ENCODE measurements around the gene CIC. TPM values are rescaled to one million over a fixed set of nuclear protein-coding genes. Genes with fewer than 3 reads are reported as not detected.

The CIC gene
- total RNA-seq, 1 experiment from 2014 or later = 60.7 TPM

GRCh38 chr19:42278452-42279154, 9.6 kb downstream of the CIC start:
- Histone ChIP-seq H3K4me1 (replicated peaks; ENCODE audit: insufficient read depth) (peaks cover 35% of the 10 kb centered on the region), H3K4me3 (no peak overlapping the region), H3F3A (ENCODE audit: insufficient read depth, low read depth) (peaks cover 33% of the 10 kb centered on the region; the same call in 1 of the 2 replicates), H2AFZ (no peak overlapping the region), H4K20me1 (ENCODE audit: insufficient read depth) (peaks cover 3% of the 10 kb centered on the region; the same call in 1 of the 2 replicates), H3K9me3 (ENCODE audit: insufficient read depth, low read depth) (no peaks in the 10 kb centered on the region), H3K4me2 (no peak overlapping the region), H3K36me3 (ENCODE audit: low read depth) (no peaks in the 10 kb centered on the region; the same call in 1 of the 2 replicates), H3K79me2 (ENCODE audit: low read depth) (no peaks in the 10 kb centered on the region), H3K27me3 (ENCODE audit: insufficient read depth, low read depth) (no peaks in the 10 kb centered on the region), H3K27ac (no peak overlapping the region), H3K9me2 (ENCODE audit: insufficient read depth) (no peaks in the 10 kb centered on the region)
- TF ChIP-seq CTCF (conservative IDR thresholded peaks at IDR 0.05) (no peak), EZH2 (IDR thresholded peaks at IDR 0.05; ENCODE audit: low read depth) (no peak)
- ChIA-PET POLR2A (ENCODE audit: unreplicated experiment) (no interaction called here), CTCF (interaction anchor here (1.6 kb wide), 1 partner anchor 32 kb away, joined by 7 read pairs; no protein-coding TSS in a partner anchor)
- BruUV-seq (replicated peaks) = no TSS peak
- intact Hi-C loops (cut with micrococcal nuclease; ENCODE audit: unreplicated experiment) = no loop called here
- no peak for DNase-seq

- peaks cover 3% of the 10 kb centered on the region; the same call in 1 of the 2 replicates for H4K20me1 ChIP-seq (ENCODE audit: insufficient read depth)
- ChIA-PET CTCF (interaction anchor here (0.7 to 1.6 kb wide), 3 partner anchors 24 to 36 kb away, joined by 3 to 7 read pairs (median 6); no protein-coding TSS in a partner anchor), POLR2A (ENCODE audit: unreplicated experiment) (interaction anchor here (0.5 kb wide), 1 partner anchor 9 kb away, joined by 3 read pairs; no protein-coding TSS in a partner anchor)
- no peaks in the 10 kb centered on the region for H3K9me2 ChIP-seq (ENCODE audit: insufficient read depth)
- H3K4me2 ChIP-seq = peak overlapping the region; percentile 90
- H3K36me3 ChIP-seq (ENCODE audit: low read depth) = no peaks in the 10 kb centered on the region; the same call in 1 of the 2 replicates
- H3K27ac ChIP-seq = no peak overlapping the region
- no peak overlapping the region for H2AFZ ChIP-seq
- no peak for DNase-seq
- H3K9me3 ChIP-seq (ENCODE audit: insufficient read depth, low read depth) = no peaks in the 10 kb centered on the region
- intact Hi-C loops (cut with micrococcal nuclease; ENCODE audit: unreplicated experiment) = no loop called here
- H3K79me2 ChIP-seq (ENCODE audit: low read depth) = no peaks in the 10 kb centered on the region
- H3F3A ChIP-seq (ENCODE audit: insufficient read depth, low read depth) = peaks cover 33% of the 10 kb centered on the region; the same call in 1 of the 2 replicates
- H3K27me3 ChIP-seq (ENCODE audit: insufficient read depth, low read depth) = no peaks in the 10 kb centered on the region
- TF ChIP-seq CTCF (conservative IDR thresholded peaks at IDR 0.05) (no peak), EZH2 (IDR thresholded peaks at IDR 0.05; ENCODE audit: low read depth) (no peak)
- no TSS peak for BruUV-seq (replicated peaks)
- peaks cover 35% of the 10 kb centered on the region for H3K4me1 ChIP-seq (replicated peaks; ENCODE audit: insufficient read depth)
- H3K4me3 ChIP-seq = peak overlapping the region; percentile 96
These were observed 10.3 kb downstream of the CIC start for GRCh38 chr19:42279155-42279901.
